ENCODE measurements around the gene CDK5RAP2.

The CDK5RAP2 gene

DNA sequence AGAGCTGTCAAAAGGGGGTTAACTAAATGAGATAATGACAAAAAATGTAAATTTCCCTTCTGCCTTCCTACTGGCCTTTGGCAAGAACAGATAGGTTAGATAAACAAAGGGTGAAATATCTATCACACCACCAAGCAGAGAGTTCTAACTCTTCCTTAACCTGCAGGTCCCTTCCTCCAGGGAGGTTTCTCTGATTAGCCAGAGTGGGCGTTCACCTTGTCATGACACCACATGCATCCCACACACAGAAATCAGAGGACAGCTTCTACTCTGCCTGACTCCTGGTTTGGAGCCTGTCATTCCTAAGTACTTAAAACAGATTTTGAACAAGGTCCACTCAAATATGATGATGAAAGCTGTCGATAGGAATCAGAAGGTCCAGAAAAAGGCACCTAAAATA, 180.0 kb downstream of the CDK5RAP2 start:
- DNase-seq (ENCODE audit: low spot score): no peak

DNA sequence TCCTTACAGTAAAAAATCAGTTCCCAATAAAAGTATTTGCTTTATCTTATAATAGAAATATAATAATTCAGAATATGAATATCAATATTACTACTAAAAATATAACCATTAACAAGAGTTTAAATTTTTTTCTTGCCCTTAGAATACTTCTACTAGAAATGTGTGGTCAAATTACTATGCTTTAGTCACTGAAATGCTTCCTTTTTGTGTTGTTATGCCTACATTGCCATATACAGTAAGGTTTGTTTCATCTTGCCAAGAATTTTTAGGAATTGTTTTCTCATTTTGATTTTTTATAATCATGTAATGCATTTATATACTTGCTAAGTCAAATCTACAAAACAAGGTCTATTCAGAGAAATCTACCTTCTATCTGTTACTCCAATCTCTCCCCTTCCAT, 181.7 kb downstream of the CDK5RAP2 start:
- no peak for DNase-seq (ENCODE audit: low spot score)

DNA sequence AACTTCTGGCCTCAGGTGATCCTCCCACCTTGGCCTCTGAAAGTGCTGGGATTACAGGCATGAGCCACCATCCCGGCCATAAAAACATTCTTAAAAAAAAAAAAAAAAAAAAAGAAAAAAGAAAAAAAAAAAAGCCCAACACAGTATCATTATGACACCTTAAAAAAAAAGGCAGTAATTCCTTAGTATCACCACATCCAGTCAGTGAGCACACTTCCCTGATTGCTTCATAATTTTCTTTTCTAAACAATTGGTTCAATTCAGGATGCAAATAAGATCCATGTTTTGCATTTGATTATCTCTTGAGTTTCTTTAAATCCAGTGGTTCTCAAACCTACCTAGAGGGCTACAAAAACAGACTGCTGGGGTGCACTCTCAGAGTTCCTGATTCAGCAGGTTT, 182.5 kb downstream of the CDK5RAP2 start:
- no peak for DNase-seq (ENCODE audit: low spot score)

DNA sequence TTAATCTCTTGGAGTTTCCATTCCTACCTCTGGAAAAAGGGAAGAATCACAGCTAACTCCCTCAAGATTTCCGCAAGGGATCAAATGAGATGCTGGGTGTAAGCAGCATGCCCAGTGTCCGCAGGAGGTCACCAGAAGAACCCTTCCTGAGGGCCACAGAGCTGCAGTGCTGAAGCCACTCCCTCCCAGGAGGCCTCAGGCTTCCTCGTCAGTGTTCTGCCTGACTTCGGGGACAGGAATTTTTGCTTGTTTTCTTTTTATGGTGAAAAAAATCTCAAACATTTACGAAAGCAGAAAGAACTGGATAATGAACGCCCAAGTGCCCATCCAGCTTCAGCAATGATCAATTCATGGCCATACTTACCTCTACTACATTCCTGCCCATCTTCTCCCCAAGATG, 183.0 kb downstream of the CDK5RAP2 start:
- no peak for DNase-seq (ENCODE audit: low spot score)

DNA sequence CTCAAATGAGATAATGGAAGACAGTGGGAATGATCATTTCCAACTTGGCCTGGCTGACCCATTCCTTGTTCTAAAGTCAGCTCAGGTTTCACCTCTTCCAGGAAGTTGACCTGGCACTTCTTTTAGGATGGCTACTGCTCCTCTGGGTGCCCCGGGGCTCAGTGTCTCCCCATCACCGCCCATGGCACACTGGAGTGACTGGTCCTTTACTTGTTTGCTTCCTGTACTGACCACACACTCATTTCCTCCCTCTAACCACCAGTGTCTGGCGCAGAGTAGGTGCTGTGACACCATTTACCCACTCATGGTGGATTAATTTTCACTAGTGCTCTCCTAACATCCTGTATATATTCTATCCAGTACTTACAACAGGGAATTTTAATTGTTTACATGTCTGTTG, 183.5 kb downstream of the CDK5RAP2 start:
- DNase-seq (ENCODE audit: low spot score): no peak

DNA sequence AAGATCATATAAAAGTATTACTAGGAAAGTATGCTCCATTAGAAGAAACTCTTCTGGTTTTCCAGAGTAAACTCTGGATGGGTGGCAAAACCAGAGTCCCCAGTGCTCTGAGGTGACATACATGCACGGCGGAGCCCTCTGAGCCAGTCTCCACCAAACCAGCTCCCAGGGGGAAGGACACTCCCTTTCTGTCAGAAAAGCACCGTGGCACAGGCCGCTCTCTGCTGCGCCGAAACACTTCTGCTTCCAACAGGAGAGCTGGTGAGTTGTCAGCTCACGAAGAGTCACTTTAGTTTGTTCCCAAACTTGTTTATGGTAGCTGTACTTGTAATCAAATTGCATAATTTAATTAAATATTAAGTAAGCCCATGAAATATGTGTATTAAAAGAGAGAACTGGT, 184.6 kb downstream of the CDK5RAP2 start:
- DNase-seq (ENCODE audit: low spot score): no peak

DNA sequence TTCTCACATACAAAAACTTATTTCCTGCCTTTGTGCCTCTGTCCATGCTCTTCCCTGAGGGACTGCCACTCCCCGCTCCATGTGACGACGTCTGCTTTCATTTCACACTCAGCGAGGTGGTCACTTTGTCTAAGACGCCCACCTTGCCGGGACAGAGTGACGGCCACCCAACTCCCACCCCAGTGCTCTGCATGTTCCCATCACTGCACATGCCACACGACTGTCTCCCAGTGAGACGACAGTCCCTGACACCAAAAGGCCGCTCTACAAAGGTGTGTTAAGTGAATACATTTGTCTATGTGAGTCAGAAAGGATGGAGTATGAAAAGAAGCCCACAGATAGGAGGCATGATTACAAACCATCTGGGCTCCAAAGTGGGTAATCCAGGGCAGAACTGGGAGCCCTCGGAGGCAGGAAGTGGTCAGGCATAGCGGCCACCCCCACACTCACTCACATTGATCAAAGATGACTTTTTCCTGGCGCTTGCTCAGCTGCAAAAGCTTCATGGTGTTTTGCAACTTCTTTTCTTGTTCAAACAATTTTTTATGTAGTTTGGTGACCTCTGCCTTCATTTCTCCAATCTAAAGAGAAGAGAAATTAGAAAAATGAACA, 185.8 kb downstream of the CDK5RAP2 start:
- no peak for DNase-seq (ENCODE audit: low spot score)

DNA sequence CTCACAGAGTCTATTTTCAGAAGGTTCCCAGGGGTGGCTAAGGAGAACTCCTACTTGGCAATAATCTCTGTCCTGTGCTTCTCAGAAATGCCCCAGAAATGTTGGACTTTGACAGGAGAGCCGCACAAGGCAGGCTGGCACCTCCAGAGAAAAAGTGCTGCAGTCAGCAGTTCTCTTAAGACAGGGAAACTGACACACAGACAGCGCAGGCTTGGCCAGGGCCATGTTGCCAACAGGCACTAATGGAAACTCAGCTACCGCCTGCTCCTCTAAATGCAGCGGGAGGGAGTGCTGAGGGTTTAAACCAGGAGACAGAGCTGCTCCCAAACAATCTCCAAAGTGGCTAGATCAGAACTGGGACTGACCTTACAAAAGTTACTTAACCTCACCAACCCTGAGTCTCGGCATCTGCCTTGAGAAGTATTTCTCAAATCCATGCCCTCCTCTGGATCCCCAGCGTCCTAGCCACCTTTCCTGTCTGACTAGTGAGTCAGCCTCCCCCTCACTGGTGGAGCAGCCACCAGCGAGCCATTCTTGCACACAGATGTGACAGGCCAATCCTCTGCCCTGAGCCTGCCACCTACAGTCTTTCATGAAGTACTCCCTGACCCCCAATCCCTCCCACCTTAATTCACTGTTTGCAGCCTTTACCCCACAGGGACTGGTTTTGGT, 186.4 kb downstream of the CDK5RAP2 start:
- peak; percentile 58 for DNase-seq (ENCODE audit: low spot score)

DNA sequence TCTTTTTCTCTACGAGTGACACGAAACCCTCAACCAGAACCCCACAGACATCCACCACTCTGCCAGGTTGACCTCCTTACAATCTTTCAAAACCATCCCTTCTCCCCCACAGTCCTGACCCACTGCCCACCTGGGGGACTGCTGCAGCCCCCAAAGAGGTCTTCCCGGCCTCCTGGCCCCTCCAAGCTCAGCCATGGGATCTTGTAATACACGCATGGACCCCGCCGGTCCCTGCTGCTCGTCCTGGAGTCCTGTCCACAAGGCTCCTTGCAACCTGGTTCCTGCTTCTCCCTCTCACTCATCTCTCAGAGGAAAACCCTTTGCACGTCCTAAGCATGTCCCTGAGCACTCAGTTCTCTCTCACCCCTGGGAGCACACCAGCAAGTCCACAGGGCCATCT, 187.3 kb downstream of the CDK5RAP2 start:
- DNase-seq (ENCODE audit: low spot score): no peak

DNA sequence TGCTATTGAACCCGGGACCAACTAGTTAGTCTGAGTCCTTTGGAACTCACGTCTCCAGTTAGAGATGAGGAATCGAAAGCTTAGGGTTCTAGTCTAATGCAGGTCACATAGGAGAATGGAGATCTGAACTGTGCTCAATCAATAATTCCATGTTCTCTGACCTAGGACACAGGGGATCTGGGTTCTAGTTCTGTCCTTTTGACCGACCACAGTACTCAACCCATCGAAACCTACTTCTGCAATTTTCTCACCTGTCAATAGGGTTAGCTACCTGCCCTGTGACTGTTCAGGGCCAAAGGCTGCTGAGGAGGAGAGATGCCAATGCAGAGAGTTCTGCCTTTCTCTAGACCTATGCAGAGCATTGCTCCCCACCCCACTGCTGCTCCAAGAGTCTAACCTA, 187.7 kb downstream of the CDK5RAP2 start:
- DNase-seq (ENCODE audit: low spot score): no peak

DNA sequence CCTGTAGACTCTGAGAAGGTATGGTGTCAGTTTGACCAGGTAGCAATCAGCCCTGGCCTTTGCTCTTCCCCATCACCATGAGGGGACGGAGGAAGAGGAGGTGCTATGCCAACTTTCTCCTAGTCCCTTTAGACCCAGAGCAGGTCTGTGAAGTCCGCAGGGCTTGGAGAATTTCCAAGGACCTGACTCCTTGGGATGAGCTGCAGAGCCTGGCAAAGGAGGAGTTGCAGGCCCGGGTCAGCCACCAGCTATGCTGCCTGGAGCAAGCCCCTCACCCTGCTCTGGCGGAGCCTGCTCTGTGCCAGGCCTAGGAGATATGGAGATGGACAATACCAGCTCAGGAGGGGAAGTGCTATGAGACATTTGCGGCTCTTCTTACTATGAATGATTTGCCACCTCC, 188.3 kb downstream of the CDK5RAP2 start:
- DNase-seq (ENCODE audit: low spot score): no peak

DNA sequence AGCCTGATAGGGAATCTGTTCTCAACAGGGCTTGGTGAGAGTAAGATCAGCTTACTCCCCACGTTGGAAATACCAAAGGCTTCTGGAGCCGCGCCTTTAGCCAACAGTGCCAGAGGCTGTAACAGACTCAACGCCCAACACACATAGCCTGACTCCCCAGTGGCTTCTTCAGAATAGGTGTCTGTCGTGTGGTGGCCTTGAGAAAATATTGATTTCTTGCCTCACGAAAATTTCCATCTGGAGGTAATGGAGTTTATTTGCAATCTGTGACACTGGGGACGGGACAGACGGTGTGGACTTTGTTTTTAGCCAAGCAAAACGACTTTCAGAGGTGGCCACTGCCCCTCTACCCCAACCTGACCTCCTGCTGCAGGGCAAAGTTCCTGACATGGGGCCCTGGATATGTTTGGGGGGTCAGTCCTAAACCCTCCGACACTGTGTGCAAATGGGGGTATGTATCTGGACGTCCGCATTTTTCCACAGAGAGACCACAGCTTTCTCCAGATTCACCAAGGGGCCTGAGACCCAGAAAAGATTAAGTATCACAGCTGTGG, 189.3 kb downstream of the CDK5RAP2 start:
- DNase-seq (ENCODE audit: low spot score): no peak

DNA sequence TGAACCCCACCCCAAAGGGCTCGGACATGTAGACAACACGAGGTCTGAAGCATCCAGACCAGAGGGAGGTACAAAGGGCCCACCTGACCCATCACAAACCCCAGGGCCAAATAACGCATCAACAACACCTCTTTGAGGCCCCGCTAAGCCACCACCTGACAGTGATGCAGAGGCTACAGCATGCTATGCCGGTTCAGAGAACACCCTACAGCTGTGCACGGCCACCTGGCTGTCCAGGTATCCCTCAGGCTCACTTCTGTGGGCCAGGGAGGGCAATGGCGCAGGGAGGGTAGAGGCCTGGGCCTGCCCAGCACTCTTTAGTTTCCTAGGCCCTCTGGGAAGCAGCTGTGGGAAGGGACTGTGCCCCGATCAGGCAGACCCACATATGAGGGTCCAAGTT, 190.1 kb downstream of the CDK5RAP2 start:
- DNase-seq (ENCODE audit: low spot score): no peak

DNA sequence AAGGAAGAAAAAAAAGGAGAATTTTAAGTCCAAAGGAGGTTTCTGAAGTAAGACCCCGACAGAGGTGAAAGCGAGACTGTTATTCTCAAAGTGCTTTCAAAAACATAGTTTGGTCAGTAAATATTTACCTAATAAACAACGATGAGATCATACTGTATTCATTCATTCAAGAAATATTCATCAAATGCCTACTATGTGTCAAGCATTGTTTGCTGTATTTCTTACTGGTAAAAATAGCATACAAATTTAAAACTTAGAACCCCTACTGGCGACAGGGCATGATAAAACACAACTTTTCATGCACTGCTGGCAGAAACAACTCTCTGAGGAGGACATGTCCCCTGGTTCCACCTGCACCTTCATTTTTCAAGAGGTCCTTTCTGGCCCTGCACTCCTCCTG, 190.7 kb downstream of the CDK5RAP2 start:
- DNase-seq (ENCODE audit: low spot score): no peak

DNA sequence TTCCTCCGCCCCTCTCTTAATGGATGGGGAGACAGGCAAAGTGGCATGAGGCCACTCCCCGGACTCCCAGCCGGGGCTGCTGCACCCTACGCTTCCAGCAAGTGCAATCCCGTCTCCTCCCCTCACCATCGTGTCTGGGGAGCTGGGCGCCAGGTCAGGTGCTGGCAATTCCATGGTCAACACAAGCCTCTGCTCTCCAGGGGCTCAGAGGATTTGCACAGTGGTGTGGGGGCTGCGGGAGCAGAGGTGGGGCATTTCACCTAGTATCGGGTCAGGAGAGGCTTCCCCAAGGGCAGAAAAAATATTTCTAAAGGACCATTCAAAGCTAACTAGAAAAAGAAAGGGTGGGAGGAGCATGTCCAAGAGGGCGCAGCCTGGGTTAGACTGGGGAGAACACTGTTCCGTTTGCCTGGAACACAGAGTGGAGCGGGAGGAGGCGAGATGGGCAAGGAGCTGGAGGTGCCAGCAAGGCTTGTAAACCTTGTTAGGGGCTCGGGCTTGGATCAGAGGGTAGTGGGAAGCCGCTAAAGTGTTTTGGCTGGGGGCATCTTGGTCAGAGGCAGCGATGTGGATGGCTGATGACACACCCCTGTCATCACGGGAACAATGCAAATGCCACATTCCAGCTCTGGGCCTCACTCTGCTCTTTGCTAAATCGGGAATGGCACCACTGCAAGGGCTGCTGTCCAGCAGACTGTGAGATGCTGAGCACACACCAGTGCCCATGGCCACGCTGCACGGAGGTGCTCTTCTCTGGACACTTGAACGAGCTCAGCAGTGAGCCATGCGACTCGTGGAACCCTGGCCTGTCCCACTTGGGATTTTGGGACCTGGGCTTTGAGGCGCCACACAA, 191.7 kb downstream of the CDK5RAP2 start:
- DNase-seq (ENCODE audit: low spot score): no peak

DNA sequence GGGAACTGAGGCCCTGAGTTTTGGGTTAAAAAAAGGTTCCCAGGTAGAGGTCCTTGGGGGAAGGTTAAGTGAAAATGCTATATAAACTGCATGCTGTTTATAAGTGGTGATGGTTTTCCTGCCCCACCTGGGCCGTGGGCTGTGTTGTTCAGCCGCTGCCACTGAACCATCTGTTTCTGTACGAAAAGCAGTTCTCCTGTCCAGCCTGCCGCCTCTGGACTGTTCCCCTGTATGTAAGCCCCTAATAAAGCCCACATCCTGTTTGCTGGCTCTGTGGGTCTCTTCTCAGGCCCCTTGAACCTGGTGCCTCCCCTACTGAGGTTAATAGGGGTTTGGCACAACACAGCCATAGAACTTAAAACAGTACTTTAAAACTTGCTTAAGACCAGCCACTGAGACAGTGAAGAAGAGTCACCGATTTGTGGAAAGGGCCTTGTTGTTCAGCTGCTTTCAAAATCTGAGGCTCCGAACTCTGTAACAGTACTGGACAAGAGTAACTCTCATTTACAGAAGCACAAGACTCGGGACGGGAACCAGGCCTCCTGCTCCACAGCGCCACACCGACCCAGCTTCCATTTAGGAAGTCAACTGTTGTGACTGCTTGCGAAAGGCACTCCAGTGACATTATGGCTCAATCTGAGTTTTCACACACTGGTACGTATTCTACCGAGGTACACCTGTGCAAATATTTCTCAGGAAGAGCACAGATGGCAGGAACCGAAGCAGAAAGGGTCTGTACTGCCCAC, 192.5 kb downstream of the CDK5RAP2 start:
- DNase-seq (ENCODE audit: low spot score): no peak

DNA sequence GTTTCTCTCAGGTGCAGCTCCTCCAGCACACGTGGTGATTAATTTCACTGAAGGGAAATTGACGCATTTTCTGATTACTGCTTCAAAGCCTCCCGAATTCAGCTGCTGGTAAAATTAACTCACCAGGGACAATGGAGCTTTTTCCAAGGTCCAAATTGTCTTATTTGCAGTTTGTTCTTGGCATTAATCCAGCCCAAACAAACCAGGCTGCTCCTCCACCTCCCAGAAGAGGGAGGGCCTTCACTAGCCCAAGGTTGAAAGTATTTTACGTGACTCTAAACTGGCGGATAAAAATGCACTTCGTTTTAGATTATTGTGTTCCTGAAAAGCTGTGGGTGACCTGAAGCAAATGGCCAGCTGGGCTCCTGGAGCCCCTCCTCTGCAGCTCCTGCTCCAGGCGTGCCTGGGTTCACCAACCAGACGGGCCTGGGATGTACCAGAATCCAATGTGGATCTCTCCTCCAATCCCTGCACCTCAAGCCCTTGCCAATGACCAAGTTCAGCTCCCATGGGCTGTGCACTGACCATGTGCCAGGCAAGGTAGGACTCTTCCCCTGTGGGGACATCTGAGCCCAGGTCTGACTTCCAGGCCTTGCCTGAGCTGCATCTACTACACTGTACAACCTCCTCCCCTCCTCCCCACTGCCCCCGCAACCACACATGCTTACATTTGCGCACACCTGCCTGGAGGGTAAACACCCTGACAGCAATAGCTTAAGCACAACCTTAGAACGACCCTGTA, 193.4 kb downstream of the CDK5RAP2 start:
- DNase-seq (ENCODE audit: low spot score): no peak

DNA sequence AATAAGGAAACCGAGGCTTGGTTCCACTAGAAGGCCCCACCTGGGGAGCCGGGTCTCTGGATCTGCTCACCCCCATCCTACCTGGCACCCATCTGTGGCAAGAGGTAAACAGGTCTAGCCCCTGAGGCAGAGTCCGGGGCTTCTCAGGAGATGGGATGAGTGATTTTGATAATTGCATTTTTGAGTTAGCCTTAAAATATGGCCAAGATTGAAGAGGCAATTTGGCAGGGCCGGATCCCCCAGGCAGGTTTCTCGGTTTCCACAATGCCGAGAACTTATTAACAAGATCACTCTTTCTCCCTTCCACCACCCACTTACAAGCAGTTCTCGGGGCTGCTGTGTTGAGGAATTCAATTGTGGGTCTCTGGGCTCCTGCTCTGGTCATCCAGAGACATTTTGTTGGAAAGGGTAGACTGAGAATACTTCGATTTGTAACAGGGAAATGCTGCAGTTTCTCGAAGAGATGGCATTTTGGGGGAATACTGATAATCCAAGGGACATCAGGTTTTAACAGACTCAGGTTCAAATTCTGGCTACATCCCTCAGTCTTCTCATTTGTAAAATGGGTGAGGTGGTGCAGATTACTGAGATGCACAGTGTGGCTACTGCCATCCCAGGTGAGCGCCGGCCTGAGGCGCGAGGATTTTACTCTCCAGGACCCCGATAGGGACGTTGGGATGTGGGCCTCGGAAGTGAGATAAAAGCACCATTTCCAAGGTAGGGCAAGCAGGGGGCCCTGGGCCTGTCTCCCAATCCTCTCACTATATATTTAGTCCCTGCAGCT, 194.2 kb downstream of the CDK5RAP2 start:
- DNase-seq (ENCODE audit: low spot score): no peak

DNA sequence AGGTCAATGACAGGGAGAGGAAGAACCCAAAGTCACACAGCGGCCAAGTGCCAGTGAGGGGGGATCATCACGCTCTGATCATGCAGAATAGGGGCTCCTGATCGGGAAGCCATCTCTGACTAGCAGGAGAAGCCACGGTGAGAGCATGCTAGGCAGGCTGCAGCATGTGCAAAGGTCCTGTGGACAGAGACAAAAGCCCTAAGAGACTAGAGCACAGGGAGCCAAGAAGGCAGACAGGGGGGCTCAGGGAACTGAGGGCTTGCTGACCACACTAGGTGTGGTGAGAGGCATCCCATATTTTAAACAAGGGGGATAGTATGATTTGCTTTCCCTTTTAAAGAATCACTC, 195.1 kb downstream of the CDK5RAP2 start:
- DNase-seq (ENCODE audit: low spot score): no peak

DNA sequence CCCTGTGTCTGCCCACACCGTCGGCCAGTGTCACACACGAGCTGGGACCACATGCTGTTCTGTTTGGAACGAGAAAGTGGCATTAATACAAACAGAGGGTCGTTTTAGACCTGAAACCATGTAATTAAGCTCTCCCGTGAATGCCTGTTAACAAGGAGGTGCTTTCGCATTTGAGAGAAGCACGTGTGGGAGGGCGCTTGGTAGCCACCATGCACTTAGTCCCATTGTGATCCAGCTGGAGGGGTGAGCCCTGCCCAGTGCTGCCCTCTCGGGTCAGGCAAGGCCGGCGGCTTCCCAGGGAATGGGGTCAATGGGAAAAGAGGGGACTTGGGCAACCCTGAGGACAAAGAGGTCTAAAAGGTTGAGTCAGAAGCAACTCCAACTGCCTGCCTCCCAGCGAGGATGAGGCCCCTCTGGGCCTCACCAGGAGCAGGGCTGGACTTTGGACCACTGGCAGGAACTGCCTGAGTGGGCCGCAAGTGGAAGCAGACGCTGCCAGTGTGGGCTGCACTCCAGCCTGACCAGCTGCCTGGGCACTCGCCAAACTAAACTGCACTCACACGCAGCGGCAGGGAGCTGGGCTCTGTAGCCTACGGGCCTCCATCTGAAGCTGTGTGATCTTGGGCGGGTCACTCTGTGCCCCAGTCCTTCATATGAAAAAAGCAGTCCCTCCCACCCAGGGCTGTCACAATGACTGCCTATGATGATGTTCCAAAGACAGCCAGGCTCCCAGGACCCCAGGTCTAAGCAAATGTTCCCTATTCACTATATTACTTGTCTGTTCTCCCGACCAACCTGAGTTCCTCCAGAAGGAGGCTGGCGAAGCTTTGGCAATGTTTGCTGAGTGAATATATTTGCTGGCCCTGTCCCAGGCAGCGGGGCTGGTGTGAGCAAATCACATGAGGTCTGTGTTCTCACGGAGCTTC, 195.7 kb downstream of the CDK5RAP2 start:
- DNase-seq (ENCODE audit: low spot score): peak; percentile 40
